GM18498 (cell line): ENCODE data around the gene HHAT.

ENCODE experiments used
- ATAC-seq: cut with Tn5 transposase; IDR thresholded peaks from one replicate; pipeline ENCODE4 v1.9.1; 2021; ENCODE audit warnings: mild to moderate bottlenecking, moderate library complexity; ENCODE audit not compliant: unreplicated experiment

Gene HHAT

GRCh38 chr1:210588357-210588756, 259.7 kb downstream of the HHAT start:
- ATAC-seq = no peak

GRCh38 chr1:210588946-210589345, 260.2 kb downstream of the HHAT start:
- no peak for ATAC-seq

GRCh38 chr1:210591214-210591613, 262.5 kb downstream of the HHAT start:
- no peak for ATAC-seq

GRCh38 chr1:210594605-210595004, 265.9 kb downstream of the HHAT start:
- ATAC-seq = no peak

GRCh38 chr1:210596641-210597040, 267.9 kb downstream of the HHAT start:
- ATAC-seq = no peak

GRCh38 chr1:210597555-210598134, 268.9 kb downstream of the HHAT start:
- peak; percentile 75 for ATAC-seq

- ATAC-seq = no peak
These were observed 269.5 kb downstream of the HHAT start for GRCh38 chr1:210598135-210598652.

- ATAC-seq = no peak
These were observed 271.9 kb downstream of the HHAT start for GRCh38 chr1:210600421-210601159.

GRCh38 chr1:210603123-210603522, 274.4 kb downstream of the HHAT start:
- ATAC-seq = no peak

GRCh38 chr1:210605099-210605498, 276.4 kb downstream of the HHAT start:
- ATAC-seq = no peak

- ATAC-seq = no peak
These were observed 278.7 kb downstream of the HHAT start for GRCh38 chr1:210607361-210607760.

- ATAC-seq = no peak
These were observed 280.1 kb downstream of the HHAT start for GRCh38 chr1:210608767-210609166.

- ATAC-seq = no peak
These were observed 287.7 kb downstream of the HHAT start for GRCh38 chr1:210616356-210616755.

- no peak for ATAC-seq
These were observed 288.6 kb downstream of the HHAT start for GRCh38 chr1:210617293-210617692.

- ATAC-seq = no peak
These were observed 289.7 kb downstream of the HHAT start for GRCh38 chr1:210618369-210618768.

GRCh38 chr1:210620867-210621488, 292.3 kb downstream of the HHAT start:
- ATAC-seq = no peak

GRCh38 chr1:210621712-210622111, 293.0 kb downstream of the HHAT start:
- ATAC-seq = no peak

- ATAC-seq = no peak
These were observed 296.0 kb downstream of the HHAT start for GRCh38 chr1:210624722-210625121.

GRCh38 chr1:210625715-210626114, 297.0 kb downstream of the HHAT start:
- no peak for ATAC-seq

- no peak for ATAC-seq
These were observed 297.6 kb downstream of the HHAT start for GRCh38 chr1:210626341-210626740.

GRCh38 chr1:210627755-210628154, 299.1 kb downstream of the HHAT start:
- ATAC-seq = no peak

- no peak for ATAC-seq
These were observed 300.6 kb downstream of the HHAT start for GRCh38 chr1:210629276-210629675.
